H1 (cell line): ENCODE data around the gene ICA1. TPM values are rescaled to one million over a fixed set of nuclear protein-coding genes. Genes with fewer than 3 reads are reported as not detected.
"Not testable (repeated sequence)": the region's sequence is repeated elsewhere in the genome, so short reads cannot be mapped to it uniquely, and the experiment has no call there.

Source experiments
- CTCF ChIA-PET: fragments of 300-600 bp; sonication (Branson Sonifier 250); formaldehyde crosslinking; loops from one replicate; lab custom pipeline; 2021; ENCODE audit not compliant: partially characterized antibody; lab: Charles Lee
- POLR2A ChIA-PET: fragments of 300-600 bp; sonication (Branson Sonifier 250); formaldehyde crosslinking; loops from one replicate; lab custom pipeline; 2021; ENCODE audit warnings: inconsistent platforms; ENCODE audit not compliant: partially characterized antibody; lab: Charles Lee
- DNase-seq, 2 experiments: peaks; one replicate each; pipeline versions ENCODE4 v3.0.0 to v3.0.0-alpha.2; 2010 to 2022; ENCODE audit warnings: low spot score in 2 of 2, low read depth in 1 of 2, mixed read lengths in 1 of 2
- FAIRE-seq: peaks from 2 replicates; lab custom pipeline; 2011; peaks lifted over from hg19 to GRCh38; lab: Jason Lieb, UNC
- H2AFZ ChIP-seq: 2 replicates; pipeline ENCODE4 v1.8.1; 2012; ENCODE audit warnings: low read length, inconsistent platforms
- H2AK5ac ChIP-seq: 2 replicates; pipeline ENCODE4 v1.6.1; 2013; ENCODE audit warnings: low read depth, low read length
- H2BK120ac ChIP-seq: replicated peaks from 2 replicates; pipeline ENCODE3; 2013; ENCODE audit warnings: low read depth, low read length, inconsistent platforms
- H2BK12ac ChIP-seq: 2 replicates; pipeline ENCODE4 v1.6.1; 2013; ENCODE audit warnings: low read depth, low read length
- H2BK15ac ChIP-seq: 2 replicates; pipeline ENCODE4 v1.6.1; 2013; ENCODE audit warnings: low read length
- H2BK20ac ChIP-seq: 2 replicates; pipeline ENCODE4 v1.6.1; 2013; ENCODE audit warnings: low read length
- H2BK5ac ChIP-seq: 2 replicates; pipeline ENCODE4 v1.6.1; 2013; ENCODE audit warnings: low read depth, low read length
- H3K14ac ChIP-seq: 2 replicates; pipeline ENCODE4 v1.6.1; 2013; ENCODE audit warnings: inconsistent platforms; ENCODE audit not compliant: insufficient read length
- H3K18ac ChIP-seq: 2 replicates; pipeline ENCODE4 v1.6.1; 2013; ENCODE audit warnings: low read length; ENCODE audit errors: extremely low read depth
- H3K23ac ChIP-seq: 2 replicates; pipeline ENCODE4 v1.6.1; 2013; ENCODE audit warnings: inconsistent platforms; ENCODE audit not compliant: insufficient read length
- H3K23me2 ChIP-seq: 2 replicates; pipeline ENCODE4 v1.6.1; 2013; ENCODE audit warnings: low read depth, low read length
- H3K27ac ChIP-seq: 2 replicates; pipeline ENCODE4 v1.6.1; 2011; ENCODE audit warnings: low read depth, low read length, inconsistent platforms
- H3K27me3 ChIP-seq, 4 experiments: replicated peaks in 1 of 4; 1 replicate in 1 of 4; 2 replicates in 3 of 4; pipeline versions ENCODE4 v1.6.1 to v1.8.1; 2011 to 2013; ENCODE audit warnings: low read length in 3 of 4, mild to moderate bottlenecking in 3 of 4, inconsistent platforms in 2 of 4, mixed read lengths in 2 of 4, moderate library complexity in 1 of 4; ENCODE audit not compliant: control insufficient read depth in 3 of 4, insufficient read depth in 3 of 4; ENCODE audit errors: extremely low read depth in 1 of 4
- H3K36me3 ChIP-seq, 4 experiments: 2 replicates each; pipeline versions ENCODE4 v1.6.1 to v1.8.1; 2011 to 2013; ENCODE audit warnings: mild to moderate bottlenecking in 4 of 4, low read length in 3 of 4, moderate library complexity in 2 of 4, control low read depth in 1 of 4, inconsistent platforms in 1 of 4; ENCODE audit not compliant: insufficient read depth in 4 of 4, control insufficient read depth in 2 of 4
- H3K4ac ChIP-seq: replicated peaks from 2 replicates; pipeline ENCODE3; 2013; ENCODE audit warnings: low read length, low read depth, mixed read lengths, inconsistent platforms; ENCODE audit not compliant: insufficient read length
- H3K4me1 ChIP-seq, 4 experiments: replicated peaks in 1 of 4; 1 replicate in 1 of 4; 2 replicates in 3 of 4; pipeline versions ENCODE4 v1.6.1 to v1.8.1; 2011 to 2013; ENCODE audit warnings: low read length in 3 of 4, inconsistent platforms in 2 of 4, mixed read lengths in 1 of 4; ENCODE audit not compliant: insufficient read depth in 4 of 4, control insufficient read depth in 3 of 4
- H3K4me2 ChIP-seq, 2 experiments: 2 replicates each; pipeline versions ENCODE4 v1.6.1 to v1.8.1; 2011 to 2013; ENCODE audit warnings: low read depth in 2 of 2, low read length in 2 of 2, control low read depth in 1 of 2, inconsistent platforms in 1 of 2, mild to moderate bottlenecking in 1 of 2; ENCODE audit not compliant: insufficient read depth in 1 of 2
- H3K4me3 ChIP-seq, 4 experiments: fragments of 200-600, 300-600 bp in 1 of 4; sonication (generic), shearing (Covaris generic), sonication (Bioruptor Twin) in 1 of 4; 2 replicates each; pipeline versions ENCODE4 v1.5.1 to v1.8.1; 2011 to 2016; ENCODE audit warnings: low read length in 4 of 4, low read depth in 3 of 4, control low read depth in 2 of 4, inconsistent platforms in 2 of 4, mild to moderate bottlenecking in 2 of 4, mixed read lengths in 1 of 4, moderate library complexity in 1 of 4; ENCODE audit not compliant: insufficient read depth in 2 of 4; ENCODE audit errors: extremely low read depth in 1 of 4
- H3K56ac ChIP-seq: replicated peaks from 2 replicates; pipeline ENCODE3; 2013; ENCODE audit warnings: low read depth, mild to moderate bottlenecking, mixed read lengths, low read length, inconsistent platforms; ENCODE audit not compliant: insufficient read length
- H3K79me1 ChIP-seq: 2 replicates; pipeline ENCODE4 v1.6.1; 2013; ENCODE audit warnings: low read depth, low read length, control low read depth
- H3K79me2 ChIP-seq, 2 experiments: 2 replicates each; pipeline versions ENCODE4 v1.6.1 to v1.8.1; 2012 to 2013; ENCODE audit warnings: low read length in 2 of 2, mild to moderate bottlenecking in 2 of 2, inconsistent platforms in 1 of 2; ENCODE audit not compliant: insufficient read depth in 2 of 2, control insufficient read depth in 1 of 2
- H3K9ac ChIP-seq, 4 experiments: replicated peaks in 1 of 4; 1 replicate in 1 of 4; 2 replicates in 3 of 4; pipeline versions ENCODE4 v1.6.1 to v1.8.1; 2011 to 2013; ENCODE audit warnings: low read depth in 3 of 4, low read length in 3 of 4, control low read depth in 2 of 4, mild to moderate bottlenecking in 2 of 4, moderate library complexity in 2 of 4, inconsistent platforms in 1 of 4; ENCODE audit errors: extremely low read depth in 1 of 4
- H3K9me3 ChIP-seq, 2 experiments: 2 replicates each; pipeline versions ENCODE4 v1.6.1 to v1.8.1; 2012 to 2013; ENCODE audit warnings: mild to moderate bottlenecking in 2 of 2, moderate library complexity in 2 of 2, control low read depth in 1 of 2, inconsistent platforms in 1 of 2, low read depth in 1 of 2, low read length in 1 of 2, mixed read lengths in 1 of 2; ENCODE audit not compliant: insufficient read depth in 2 of 2
- H4K20me1 ChIP-seq, 2 experiments: replicated peaks in 1 of 2; 2 replicates each; pipeline versions ENCODE3 to v1.8.1; 2011 to 2013; ENCODE audit warnings: inconsistent platforms in 2 of 2, low read length in 2 of 2, mild to moderate bottlenecking in 1 of 2; ENCODE audit not compliant: insufficient read depth in 2 of 2, control insufficient read depth in 1 of 2
- H4K5ac ChIP-seq: 2 replicates; pipeline ENCODE4 v1.6.1; 2013; ENCODE audit warnings: low read length, low read depth, mixed read lengths, inconsistent platforms; ENCODE audit not compliant: insufficient read length
- H4K8ac ChIP-seq: 2 replicates; pipeline ENCODE4 v1.8.0; 2013; ENCODE audit warnings: mild to moderate bottlenecking, moderate library complexity, low read length, inconsistent platforms; ENCODE audit not compliant: insufficient read depth; ENCODE audit errors: extremely low read depth
- H4K91ac ChIP-seq: replicated peaks from 2 replicates; pipeline ENCODE3; 2013; ENCODE audit warnings: low read length, mixed read lengths, inconsistent platforms; ENCODE audit not compliant: insufficient read length
- CBX5 ChIP-seq: fragments of 300-800, 300-1000 bp; sonication (generic); IDR thresholded peaks from 2 replicates; pipeline ENCODE4 v1.7.1; 2016; ENCODE audit warnings: antibody characterized with exemption, low read length, low read depth
- PHF8 ChIP-seq: fragments of 200-600 bp; sonication (generic); conservative IDR thresholded peaks from 2 replicates; pipeline ENCODE4 v1.7.1; 2012; ENCODE audit warnings: low read depth, mild to moderate bottlenecking, inconsistent platforms, low read length, moderate library complexity
- RBBP5 ChIP-seq: IDR thresholded peaks from 2 replicates; pipeline ENCODE4 v1.7.1; 2012; ENCODE audit warnings: low read depth, mild to moderate bottlenecking, inconsistent platforms, low read length, moderate library complexity, borderline replicate concordance
- SIX5 ChIP-seq: IDR thresholded peaks from 2 replicates; pipeline ENCODE4 v1.6.1; 2011; ENCODE audit warnings: mild to moderate bottlenecking, low read depth, low read length
- SUZ12 ChIP-seq: fragments of 200-600 bp; sonication (generic); IDR thresholded peaks from 2 replicates; pipeline ENCODE4 v1.6.1; 2012; ENCODE audit warnings: mild to moderate bottlenecking, inconsistent platforms, low read length, moderate library complexity, mixed read lengths
- USF2 ChIP-seq: IDR thresholded peaks from 2 replicates; pipeline ENCODE4 v1.6.1; 2011; ENCODE audit warnings: low read length, improper control_type of control experiment
- WGBS, 2 experiments: shearing (Covaris generic) in 1 of 2; methylation state at CpG; one replicate each; pipeline versions ENCODE4 v1.1.6 to v1.1.7; 2013 to 2015; ENCODE audit warnings: low lambda C conversion rate in 2 of 2, mixed read lengths in 2 of 2, inconsistent platforms in 1 of 2, low coverage in 1 of 2, missing lambda C conversion rate in 1 of 2; ENCODE audit not compliant: insufficient replicate concordance in 2 of 2, insufficient coverage in 1 of 2, insufficient read length in 1 of 2; ENCODE audit errors: extremely low coverage in 1 of 2, missing lambda C conversion rate in 1 of 2; 5-methylcytosine and 5-hydroxymethylcytosine counted together
- polyA plus RNA-seq, 7 experiments: library from polyadenylated mRNA; depleted of rRNA in 3 of 7; stranded (reverse) in 5 of 7; unstranded in 2 of 7; fragments of >200 nt in 5 of 7; fragments of 200-250 nt in 2 of 7; gene quantifications; 1 replicate in 5 of 7; 2 replicates in 1 of 7; 4 replicates in 1 of 7; pipeline versions ENCODE4 v1.2.1 to v1.2.3, GENCODE V29; 2011 to 2013; ENCODE audit warnings: missing spikeins in 2 of 7, mixed read lengths in 2 of 7
- total RNA-seq: library from RNA; stranded (reverse); fragmentation: NEBNext Ultra II Directional; extraction: Animal tissue kit (Norgen Biotek cat#: 25700); gene quantifications from 2 replicates; pipeline ENCODE4 v1.2.1, GENCODE V29; 2021

Gene ICA1
- total and polyA plus RNA-seq, 2 of the 8 experiments (the other 6 are each of a cell fraction or from before 2014, with no cell fraction given) = 14.9 to 37.1 TPM

DNA sequence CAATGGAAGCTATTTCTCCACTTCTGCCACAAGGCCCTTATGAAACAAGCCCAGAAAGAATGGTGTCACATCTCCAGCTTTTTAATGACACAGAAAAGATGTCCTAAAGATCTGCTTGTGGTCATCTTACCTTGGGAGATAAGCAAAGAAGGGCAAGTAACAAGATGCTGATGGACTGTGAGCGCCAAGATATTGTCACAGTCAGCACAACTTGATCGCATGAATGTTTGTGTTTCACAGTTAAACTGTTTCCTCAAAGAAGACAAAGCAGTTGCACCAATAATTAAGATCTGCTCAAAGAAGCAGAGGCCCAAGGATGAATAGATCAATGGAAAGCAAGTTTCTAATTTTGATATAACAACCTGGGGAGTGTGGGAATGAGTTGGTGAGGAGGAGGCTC lies 15.9 kb downstream of the ICA1 start (continued):
- TF ChIP-seq USF2 (no peak), SUZ12 (no peak), PHF8 (no peak), SIX5 (no peak), RBBP5 (no peak), CBX5 (no peak)

DNA sequence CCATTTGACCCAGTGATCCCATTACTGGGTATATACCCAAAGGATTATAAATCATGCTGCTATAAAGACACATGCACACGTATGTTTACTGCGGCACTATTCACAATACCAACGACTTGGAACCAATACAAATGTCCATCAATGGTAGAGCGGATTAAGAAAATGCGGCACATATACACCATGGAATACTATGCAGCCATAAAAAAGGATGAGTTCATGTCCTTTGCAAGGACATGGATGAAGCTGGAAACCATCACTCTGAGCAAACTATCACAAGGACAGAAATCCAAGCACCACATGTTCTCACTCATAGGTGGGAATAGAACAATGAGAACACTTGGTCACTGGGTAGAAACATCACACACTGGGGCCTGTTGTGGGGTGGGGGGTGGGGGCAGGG lies 16.9 kb downstream of the ICA1 start:
- H4K5ac ChIP-seq, H3K23ac ChIP-seq, DNase-seq, H2BK15ac ChIP-seq, H3K4me3 ChIP-seq, H3K23me2 ChIP-seq, H3K79me2 ChIP-seq, H3K27me3 ChIP-seq, H3K36me3 ChIP-seq, CTCF ChIA-PET, H2BK5ac ChIP-seq, H3K9ac ChIP-seq, H2BK12ac ChIP-seq, H3K9me3 ChIP-seq, H3K4ac ChIP-seq, H3K56ac ChIP-seq, FAIRE-seq, H4K91ac ChIP-seq, H3K4me1 ChIP-seq, H2AFZ ChIP-seq, H3K14ac ChIP-seq, H3K18ac ChIP-seq, H3K79me1 ChIP-seq, H2BK20ac ChIP-seq, H2BK120ac ChIP-seq, H3K27ac ChIP-seq, H3K4me2 ChIP-seq, H4K8ac ChIP-seq, H2AK5ac ChIP-seq, H4K20me1 ChIP-seq, POLR2A ChIA-PET: not testable (repeated sequence)
- WGBS, 2 experiments = 95% methylated on average over 5 of the region's 5 CpGs; no CpG with 5 or more reads in 1 of the 2 experiments
